Trophoblast cell (in vitro differentiated cells and primary cell): ENCODE results near the gene FCER2.

ENCODE experiments used
- DNase-seq, 2 donors: peaks; one replicate each; pipeline ENCODE4 v3.0.0-alpha.2; 2016
- H2AFZ ChIP-seq: 2 replicates; pipeline ENCODE4 v1.6.1; 2013; ENCODE audit warnings: low read length, moderate library complexity, mild to moderate bottlenecking; ENCODE audit not compliant: insufficient read depth, poor library complexity
- H2AK5ac ChIP-seq: 2 replicates; pipeline ENCODE4 v1.6.1; 2013; ENCODE audit warnings: mild to moderate bottlenecking, low read length
- H2BK120ac ChIP-seq: 2 replicates; pipeline ENCODE4 v1.6.1; 2013; ENCODE audit warnings: low read length, mild to moderate bottlenecking, moderate library complexity; ENCODE audit not compliant: insufficient read depth, poor library complexity
- H2BK12ac ChIP-seq: 2 replicates; pipeline ENCODE4 v1.6.1; 2013; ENCODE audit warnings: mild to moderate bottlenecking, low read length, moderate library complexity
- H2BK5ac ChIP-seq: 2 replicates; pipeline ENCODE4 v1.6.1; 2013; ENCODE audit warnings: low read length, low read depth, moderate library complexity, mild to moderate bottlenecking; ENCODE audit not compliant: poor library complexity
- H3K14ac ChIP-seq: 2 replicates; pipeline ENCODE4 v1.6.1; 2013; ENCODE audit warnings: mild to moderate bottlenecking, low read length
- H3K18ac ChIP-seq: 2 replicates; pipeline ENCODE4 v1.6.1; 2013; ENCODE audit warnings: mild to moderate bottlenecking, low read length
- H3K23ac ChIP-seq: 2 replicates; pipeline ENCODE4 v1.6.1; 2013; ENCODE audit warnings: low read length
- H3K27ac ChIP-seq: 2 replicates; pipeline ENCODE4 v1.5.1; 2013; ENCODE audit warnings: low read depth, mild to moderate bottlenecking, inconsistent platforms, low read length, moderate library complexity
- H3K27me3 ChIP-seq: 2 replicates; pipeline ENCODE4 v1.6.1; 2013; ENCODE audit warnings: inconsistent platforms, mild to moderate bottlenecking, low read length, moderate library complexity; ENCODE audit not compliant: insufficient read depth
- H3K36me3 ChIP-seq, 2 experiments: 1 replicate in 1 of 2; 2 replicates in 1 of 2; pipeline ENCODE4 v1.6.1; 2013; ENCODE audit warnings: low read length in 2 of 2, mild to moderate bottlenecking in 2 of 2, moderate library complexity in 1 of 2; ENCODE audit not compliant: insufficient read depth in 2 of 2, control insufficient read depth in 1 of 2
- H3K4ac ChIP-seq: 2 replicates; pipeline ENCODE4 v1.6.1; 2013; ENCODE audit warnings: low read depth, mild to moderate bottlenecking, low read length, moderate library complexity
- H3K4me1 ChIP-seq, 2 experiments: 1 replicate in 1 of 2; 2 replicates in 1 of 2; pipeline ENCODE4 v1.6.1; 2013; ENCODE audit warnings: low read length in 2 of 2, mild to moderate bottlenecking in 2 of 2, moderate library complexity in 1 of 2; ENCODE audit not compliant: insufficient read depth in 2 of 2, control insufficient read depth in 1 of 2
- H3K4me2 ChIP-seq: 2 replicates; pipeline ENCODE4 v1.6.1; 2013; ENCODE audit warnings: inconsistent platforms, mild to moderate bottlenecking, low read length, moderate library complexity
- H3K4me3 ChIP-seq: 2 replicates; pipeline ENCODE4 v1.5.1; 2013; ENCODE audit warnings: mild to moderate bottlenecking, low read depth, low read length, inconsistent platforms
- H3K79me1 ChIP-seq: one replicate; pipeline ENCODE4 v1.6.1; 2013; ENCODE audit warnings: low read length
- H3K79me2 ChIP-seq: 2 replicates; pipeline ENCODE4 v1.6.1; 2013; ENCODE audit warnings: low read length, mild to moderate bottlenecking; ENCODE audit not compliant: control insufficient read depth, insufficient read depth, poor library complexity
- H3K9ac ChIP-seq: 2 replicates; pipeline ENCODE4 v1.6.1; 2013; ENCODE audit warnings: mild to moderate bottlenecking, low read length
- H3K9me3 ChIP-seq: 2 replicates; pipeline ENCODE4 v1.6.1; 2013; ENCODE audit warnings: low read depth, mild to moderate bottlenecking, control low read depth, inconsistent platforms, low read length; ENCODE audit not compliant: insufficient read depth
- H4K12ac ChIP-seq: 2 replicates; pipeline ENCODE4 v1.6.1; 2013; ENCODE audit warnings: low read depth, mild to moderate bottlenecking, low read length, moderate library complexity
- H4K8ac ChIP-seq: 2 replicates; pipeline ENCODE4 v1.6.1; 2013; ENCODE audit warnings: low read depth, mild to moderate bottlenecking, low read length, moderate library complexity
- H4K91ac ChIP-seq: one replicate; pipeline ENCODE4 v1.6.1; 2013; ENCODE audit warnings: low read depth, mild to moderate bottlenecking, low read length, moderate library complexity
- WGBS: extraction: QIAGEN DNeasy Blood & Tissue Kit; methylation state at CpG from one replicate; pipeline ENCODE4 v1.1.7; 2013; ENCODE audit warnings: missing lambda C conversion rate; ENCODE audit not compliant: insufficient read length, insufficient coverage; ENCODE audit errors: extremely low coverage; 5-methylcytosine and 5-hydroxymethylcytosine counted together

Gene FCER2

GRCh38 chr19:7668842-7669241, 33.1 kb downstream of the FCER2 start, which contains the start of gene RETN:
TSS of gene RETN (plus strand) at chr19:7669049. CDS start at chr19:7669327, 278 bp downstream.
- H2BK120ac ChIP-seq, result no peak within 1 kb of the TSS
- no peak within 1 kb of the TSS for H3K23ac ChIP-seq
- H3K9me3 ChIP-seq, result peaks cover 12% of the 10 kb centered on the region
- H3K79me2 ChIP-seq, result no peaks in the 10 kb centered on the region
- H3K79me1 ChIP-seq, result no peaks in the 10 kb centered on the region
- no peak within 1 kb of the TSS for H3K4ac ChIP-seq
- H4K91ac ChIP-seq, result no peak within 1 kb of the TSS
- H4K12ac ChIP-seq, result no peak within 1 kb of the TSS
- H3K36me3 ChIP-seq, result no peaks in the 10 kb centered on the region
- H2BK12ac ChIP-seq, result no peak within 1 kb of the TSS
- WGBS, result no CpG with 5 or more reads among the region's 9 CpGs
- H3K4me1 ChIP-seq, result no peaks in the 10 kb centered on the region
- H2BK5ac ChIP-seq, result no peak within 1 kb of the TSS
- no peak within 1 kb of the TSS for H3K4me2 ChIP-seq
- DNase-seq, result no peak
- no peak within 1 kb of the TSS for H4K8ac ChIP-seq
- peaks cover 11% of the 10 kb centered on the region for H3K27me3 ChIP-seq
- no peak within 1 kb of the TSS for H2AFZ ChIP-seq
- H2AK5ac ChIP-seq, result no peak within 1 kb of the TSS
- no peak within 1 kb of the TSS for H3K9ac ChIP-seq
- H3K27ac ChIP-seq, result no peak within 1 kb of the TSS
- no peak within 1 kb of the TSS for H3K4me3 ChIP-seq
- H3K18ac ChIP-seq, result no peak within 1 kb of the TSS
- H3K14ac ChIP-seq, result no peak within 1 kb of the TSS

- Histone ChIP-seq H4K91ac (no peak overlapping the region), H3K4me3 (no peak overlapping the region), H3K36me3 (no peaks in the 10 kb centered on the region), H3K4me1 (no peaks in the 10 kb centered on the region), H3K27ac (no peak overlapping the region), H3K9me3 (peaks cover 6% of the 10 kb centered on the region), H3K18ac (no peak overlapping the region), H3K79me1 (no peaks in the 10 kb centered on the region), H3K27me3 (peaks cover 5% of the 10 kb centered on the region), H2BK120ac (no peak overlapping the region), H4K12ac (no peak overlapping the region), H3K4me2 (no peak overlapping the region), H3K9ac (no peak overlapping the region), H2BK5ac (no peak overlapping the region), H2BK12ac (no peak overlapping the region), H3K4ac (no peak overlapping the region), H4K8ac (no peak overlapping the region), H3K23ac (no peak overlapping the region), H2AFZ (no peak overlapping the region), H3K79me2 (no peaks in the 10 kb centered on the region), H2AK5ac (no peak overlapping the region), H3K14ac (no peak overlapping the region)
- WGBS, result no CpG with 5 or more reads among the region's 4 CpGs
- DNase-seq, result no peak
Observed at GRCh38 chr19:7665076-7665475, 36.9 kb downstream of the FCER2 start.

GRCh38 chr19:7663706-7664105, 38.2 kb downstream of the FCER2 start:
- no peak overlapping the region for H4K12ac ChIP-seq
- no peak overlapping the region for H2BK5ac ChIP-seq
- H2AFZ ChIP-seq, result no peak overlapping the region
- H3K9ac ChIP-seq, result no peak overlapping the region
- H3K18ac ChIP-seq, result no peak overlapping the region
- no peak overlapping the region for H3K14ac ChIP-seq
- H3K4ac ChIP-seq, result no peak overlapping the region
- peaks cover 1% of the 10 kb centered on the region for H3K27me3 ChIP-seq
- H3K27ac ChIP-seq, result no peak overlapping the region
- no peak overlapping the region for H3K4me3 ChIP-seq
- H3K4me2 ChIP-seq, result no peak overlapping the region
- no peak overlapping the region for H3K23ac ChIP-seq
- no peaks in the 10 kb centered on the region for H3K36me3 ChIP-seq
- no peak overlapping the region for H4K8ac ChIP-seq
- H2BK12ac ChIP-seq, result no peak overlapping the region
- no peaks in the 10 kb centered on the region for H3K4me1 ChIP-seq
- H3K9me3 ChIP-seq, result peaks cover 2% of the 10 kb centered on the region
- H3K79me1 ChIP-seq, result no peaks in the 10 kb centered on the region
- no peak overlapping the region for H2BK120ac ChIP-seq
- WGBS, result no CpG with 5 or more reads among the region's 7 CpGs
- no peak overlapping the region for H2AK5ac ChIP-seq
- H3K79me2 ChIP-seq, result no peaks in the 10 kb centered on the region
- no peak overlapping the region for H4K91ac ChIP-seq
- DNase-seq, result no peak

DNA sequence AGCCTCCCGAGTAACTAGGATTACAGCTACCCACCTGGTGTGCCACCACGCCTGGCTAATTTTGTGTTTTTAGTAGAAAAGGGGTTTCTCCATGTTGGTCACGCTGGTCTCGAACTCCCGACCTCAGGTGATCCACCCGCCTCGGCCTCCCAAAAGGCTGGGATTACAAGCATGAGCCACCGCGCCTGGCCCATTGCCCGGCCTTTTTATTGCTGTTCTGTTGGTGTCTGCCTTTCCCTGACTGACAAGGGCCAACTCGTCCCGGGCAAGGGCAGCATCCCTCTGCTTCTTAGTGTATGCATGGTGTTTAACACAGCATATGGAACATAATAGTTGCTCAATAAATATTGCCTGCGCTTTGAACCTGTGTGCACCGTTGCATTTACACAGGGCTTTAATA, 39.3 kb downstream of the FCER2 start:
- WGBS, result no CpG with 5 or more reads among the region's 14 CpGs
- no peak overlapping the region for H3K14ac ChIP-seq
- H3K9ac ChIP-seq, result no peak overlapping the region
- no peaks in the 10 kb centered on the region for H3K9me3 ChIP-seq
- no peaks in the 10 kb centered on the region for H3K79me2 ChIP-seq
- H3K4me3 ChIP-seq, result no peak overlapping the region
- no peak overlapping the region for H2AK5ac ChIP-seq
- H3K27ac ChIP-seq, result no peak overlapping the region
- no peak overlapping the region for H2BK5ac ChIP-seq
- H3K23ac ChIP-seq, result no peak overlapping the region
- no peak overlapping the region for H4K12ac ChIP-seq
- H3K4me2 ChIP-seq, result no peak overlapping the region
- no peaks in the 10 kb centered on the region for H3K79me1 ChIP-seq
- no peaks in the 10 kb centered on the region for H3K27me3 ChIP-seq
- no peaks in the 10 kb centered on the region for H3K4me1 ChIP-seq
- H3K36me3 ChIP-seq, result no peaks in the 10 kb centered on the region
- DNase-seq, result no peak
- no peak overlapping the region for H3K18ac ChIP-seq
- H2BK120ac ChIP-seq, result no peak overlapping the region
- no peak overlapping the region for H4K8ac ChIP-seq
- no peak overlapping the region for H2BK12ac ChIP-seq
- no peak overlapping the region for H3K4ac ChIP-seq
- H2AFZ ChIP-seq, result no peak overlapping the region
- H4K91ac ChIP-seq, result no peak overlapping the region
